Activated CD8-positive, alpha-beta memory T cell treated with anti-CD3 and anti-CD28 coated beads for 36 hours (primary cell): ENCODE measurements around the gene ASIC3. TPM values are rescaled to one million over a fixed set of nuclear protein-coding genes. Genes with fewer than 3 reads are reported as not detected.

ENCODE experiments used
- CTCF ChIA-PET: fragments of 350-600 bp; sonication (Branson Sonifier 250); formaldehyde crosslinking; loops from one replicate; lab custom pipeline; 2021; ENCODE audit warnings: antibody characterized with exemption; lab: Charles Lee
- POLR2A ChIA-PET: fragments of 350-600 bp; sonication (Branson Sonifier 250); formaldehyde crosslinking; loops from one replicate; lab custom pipeline; 2021; ENCODE audit warnings: antibody characterized with exemption; lab: Charles Lee
- total RNA-seq, 2 experiments: library from RNA; stranded (reverse); gene quantifications; one replicate each; pipeline ENCODE4 v1.2.3, GENCODE V29; 2021

The ASIC3 gene
- total RNA-seq, 2 experiments from 2014 or later = 2.9 to 3.6 TPM

- ChIA-PET CTCF (interaction anchor here (1.0 to 2.4 kb wide), 6 partner anchors 9 to 110 kb away, joined by 3 to 7 read pairs (median 3); partner anchors contain the start of genes AGAP3 and FASTK), POLR2A (interaction anchor here (0.6 to 1.2 kb wide), 4 partner anchors 9 to 40 kb away, joined by 3 to 4 read pairs (median 3); no protein-coding TSS in a partner anchor)
Measured at GRCh38 chr7:151059367-151060112, 11.2 kb downstream of the ASIC3 start, which contains the start of gene SLC4A2. Gene SLC4A2, plus strand, starts transcription at chr7:151059589. Its CDS starts 2,399 bp downstream, at chr7:151061988.

DNA sequence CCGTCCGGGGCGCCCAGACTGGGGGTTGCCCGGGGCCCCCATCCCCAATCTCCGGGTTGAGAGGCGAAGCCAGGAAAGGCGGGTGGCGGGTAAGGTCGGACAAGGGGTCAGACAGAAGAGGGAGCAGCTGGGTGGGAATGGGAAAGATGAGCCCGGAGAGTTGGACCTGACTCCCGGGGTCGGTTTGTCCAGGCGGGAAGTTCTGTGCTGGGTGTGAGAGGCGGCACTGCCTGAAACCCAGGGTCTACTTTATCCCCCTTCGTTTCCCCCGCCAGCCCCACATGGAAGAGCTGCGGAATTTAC, 11.7 kb downstream of the ASIC3 start:
- ChIA-PET CTCF (interaction anchor here (1.0 to 1.5 kb wide), 5 partner anchors 9 to 97 kb away, joined by 3 to 6 read pairs (median 3); partner anchors contain the start of gene FASTK), POLR2A (interaction anchor here (0.6 to 0.7 kb wide), 3 partner anchors 25 to 106 kb away, joined by 3 read pairs; no protein-coding TSS in a partner anchor)

GRCh38 chr7:151060416-151061212, 12.3 kb downstream of the ASIC3 start:
- POLR2A ChIA-PET = interaction anchor here (0.6 to 0.7 kb wide), 4 partner anchors 24 to 105 kb away, joined by 3 read pairs; no protein-coding TSS in a partner anchor
- CTCF ChIA-PET = interaction anchor here (0.6 to 1.5 kb wide), 7 partner anchors 8 to 243 kb away, joined by 3 to 6 read pairs (median 4); partner anchors contain the start of gene FASTK

DNA sequence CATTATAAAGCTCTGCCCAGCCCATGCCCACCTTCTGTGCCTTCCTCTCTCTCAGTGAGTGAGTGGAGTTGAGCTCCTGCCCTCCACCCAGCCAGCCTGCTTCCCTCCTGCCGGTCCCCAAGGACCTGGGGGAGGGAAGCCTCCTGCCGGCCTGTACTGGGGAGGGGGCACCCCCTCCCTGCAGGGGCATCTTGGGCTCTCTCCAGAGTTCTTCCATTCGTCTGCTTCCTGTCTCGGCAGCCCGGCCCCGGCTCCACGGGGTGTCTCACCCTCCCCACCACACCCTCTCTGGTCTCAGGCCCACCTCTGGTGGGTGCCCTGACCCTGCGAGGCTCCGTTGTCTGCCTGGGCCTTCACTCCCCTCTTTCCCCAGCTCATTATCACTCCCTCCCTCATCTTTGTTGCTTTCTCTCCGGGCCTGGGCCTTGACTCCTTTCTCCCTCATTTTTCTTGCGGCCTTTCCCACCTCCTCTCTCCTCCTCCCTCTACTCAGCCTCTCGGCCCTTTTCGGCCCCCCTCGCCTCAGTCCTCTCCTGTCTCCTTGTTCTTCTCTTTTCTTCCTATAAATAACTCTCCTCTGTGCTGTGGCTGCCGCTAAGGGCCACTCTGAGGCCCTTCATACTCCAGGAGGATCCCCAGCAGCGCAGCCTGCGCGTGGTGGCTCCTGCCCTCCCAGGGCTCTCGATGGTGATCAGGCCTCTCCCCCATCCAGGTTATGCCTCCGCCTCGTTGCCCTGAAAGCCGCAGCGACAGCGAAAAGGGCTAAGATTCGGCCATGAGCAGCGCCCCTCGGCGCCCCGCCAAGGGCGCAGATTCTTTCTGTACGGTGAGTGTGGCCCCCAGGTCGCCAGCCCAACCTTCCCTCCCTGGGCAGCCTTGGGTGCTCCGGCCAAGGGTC, 13.1 kb downstream of the ASIC3 start:
- CTCF ChIA-PET = interaction anchor here (1.5 to 1.9 kb wide), 5 partner anchors 13 to 99 kb away, joined by 3 to 7 read pairs (median 4); partner anchors contain the start of gene FASTK

GRCh38 chr7:151062111-151062398, 13.7 kb downstream of the ASIC3 start:
- ChIA-PET POLR2A (no interaction called here), CTCF (interaction anchor here (1.5 to 1.9 kb wide), 3 partner anchors 12 to 48 kb away, joined by 3 to 7 read pairs (median 4); partner anchors contain the start of gene FASTK)

More for the DNA sequence above, 13.1 kb downstream of the ASIC3 start:
- POLR2A ChIA-PET = interaction anchor here (0.6 kb wide), 1 partner anchor 36 kb away, joined by 3 read pairs; no protein-coding TSS in a partner anchor

DNA sequence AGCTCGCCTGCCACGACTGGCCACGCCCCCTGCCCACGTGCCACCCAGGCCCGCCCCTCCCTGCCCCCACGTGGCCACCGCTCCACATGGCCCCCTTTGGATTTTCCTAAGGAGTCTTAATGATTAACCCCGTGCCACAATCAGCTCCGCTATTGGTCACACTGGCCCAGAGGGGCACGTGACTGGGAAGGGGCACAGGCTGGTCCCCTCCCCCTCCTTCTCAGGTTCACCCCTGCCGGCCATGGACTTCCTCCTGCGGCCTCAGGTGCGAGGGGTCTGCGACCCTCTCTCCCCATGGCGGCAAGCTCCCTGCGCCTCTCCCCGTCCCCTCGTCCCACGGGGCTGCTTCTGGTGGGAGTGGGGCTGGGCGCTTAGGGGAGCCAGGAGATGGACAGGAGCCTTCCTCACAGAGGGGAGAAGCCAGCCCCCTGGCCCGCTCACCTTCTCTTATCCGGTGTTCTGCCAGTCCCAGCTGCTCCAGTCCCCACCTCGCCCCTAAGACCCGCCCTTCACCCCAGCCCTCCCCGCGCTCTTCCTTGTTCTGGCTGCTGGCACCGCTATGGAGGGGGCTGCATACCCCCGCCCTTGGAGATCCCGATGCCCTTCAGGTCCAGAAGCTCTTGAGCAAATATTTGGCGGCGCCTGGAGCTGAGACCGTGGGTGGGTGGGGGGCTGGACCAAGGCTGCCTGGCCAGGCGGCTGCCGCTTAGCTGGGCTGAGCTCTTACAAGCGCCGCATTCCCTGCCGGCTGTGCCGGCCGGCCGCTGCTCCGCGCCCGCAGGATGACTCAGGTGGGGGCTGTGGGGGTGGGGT, 14.3 kb downstream of the ASIC3 start:
- POLR2A ChIA-PET = interaction anchor here (0.6 kb wide), 1 partner anchor 240 kb away, joined by 3 read pairs; no protein-coding TSS in a partner anchor
- CTCF ChIA-PET = interaction anchor here (0.7 to 1.9 kb wide), 5 partner anchors 10 to 235 kb away, joined by 3 to 7 read pairs (median 4); partner anchors contain the start of gene FASTK

GRCh38 chr7:151063212-151063561, 14.9 kb downstream of the ASIC3 start:
- POLR2A ChIA-PET = interaction anchor here (0.6 kb wide), 1 partner anchor 240 kb away, joined by 3 read pairs; no protein-coding TSS in a partner anchor
- CTCF ChIA-PET = interaction anchor here (0.9 to 1.9 kb wide), 4 partner anchors 9 to 47 kb away, joined by 3 to 7 read pairs (median 4); partner anchors contain the start of gene FASTK

- POLR2A ChIA-PET = no interaction called here
- CTCF ChIA-PET = no interaction called here
Measured at GRCh38 chr7:151064454-151064853, 16.1 kb downstream of the ASIC3 start.

DNA sequence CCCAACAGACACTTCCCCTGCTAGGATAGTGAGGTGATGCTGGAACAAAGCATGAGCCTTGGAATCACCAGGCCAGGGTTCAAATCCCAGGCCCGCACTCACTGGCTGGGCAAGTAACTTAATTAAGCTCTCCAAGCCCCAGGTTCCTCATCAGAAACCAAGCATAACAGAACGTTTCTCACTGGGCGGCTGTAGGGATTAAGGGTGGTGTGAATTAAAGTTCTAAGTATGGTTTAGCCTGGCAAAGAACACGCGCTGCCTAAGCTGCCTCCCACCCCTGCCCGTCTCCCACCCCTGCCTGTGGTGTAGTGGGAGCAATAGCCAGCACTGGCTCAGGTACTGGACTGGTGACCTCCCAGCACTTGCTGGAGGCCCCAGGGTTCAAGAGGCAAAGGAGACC, 16.7 kb downstream of the ASIC3 start:
- ChIA-PET POLR2A (no interaction called here), CTCF (interaction anchor here (1.2 kb wide), 1 partner anchor 37 kb away, joined by 3 read pairs; the partner anchor contains the start of gene ABCB8)

DNA sequence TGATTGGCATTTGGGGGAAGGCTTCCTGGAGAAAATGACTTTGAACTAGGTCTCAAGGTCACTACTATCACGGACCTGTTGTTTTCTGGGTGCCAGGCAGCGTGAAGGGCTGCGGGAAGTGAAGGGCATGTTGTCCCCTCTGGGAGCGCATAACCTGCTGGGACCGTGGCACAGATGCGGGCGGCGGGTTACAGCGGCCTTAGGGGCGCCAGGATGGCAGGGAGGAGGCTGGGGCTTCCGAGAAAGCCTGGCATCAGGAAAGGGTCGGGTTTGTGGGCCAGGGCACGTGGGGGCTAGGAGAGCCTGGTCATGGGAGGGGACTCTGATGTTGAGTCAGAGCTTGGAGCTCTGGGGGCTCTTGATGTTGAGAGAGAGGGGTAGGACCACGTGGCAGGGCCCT, 17.2 kb downstream of the ASIC3 start:
- CTCF ChIA-PET = interaction anchor here (1.2 kb wide), 1 partner anchor 37 kb away, joined by 3 read pairs; the partner anchor contains the start of gene ABCB8
- POLR2A ChIA-PET = interaction anchor here (1.2 kb wide), 1 partner anchor 12 kb away, joined by 4 read pairs; no protein-coding TSS in a partner anchor

- CTCF ChIA-PET = no interaction called here
- POLR2A ChIA-PET = interaction anchor here (1.2 kb wide), 1 partner anchor 11 kb away, joined by 4 read pairs; no protein-coding TSS in a partner anchor
Measured at GRCh38 chr7:151066273-151066974, 18.1 kb downstream of the ASIC3 start.

DNA sequence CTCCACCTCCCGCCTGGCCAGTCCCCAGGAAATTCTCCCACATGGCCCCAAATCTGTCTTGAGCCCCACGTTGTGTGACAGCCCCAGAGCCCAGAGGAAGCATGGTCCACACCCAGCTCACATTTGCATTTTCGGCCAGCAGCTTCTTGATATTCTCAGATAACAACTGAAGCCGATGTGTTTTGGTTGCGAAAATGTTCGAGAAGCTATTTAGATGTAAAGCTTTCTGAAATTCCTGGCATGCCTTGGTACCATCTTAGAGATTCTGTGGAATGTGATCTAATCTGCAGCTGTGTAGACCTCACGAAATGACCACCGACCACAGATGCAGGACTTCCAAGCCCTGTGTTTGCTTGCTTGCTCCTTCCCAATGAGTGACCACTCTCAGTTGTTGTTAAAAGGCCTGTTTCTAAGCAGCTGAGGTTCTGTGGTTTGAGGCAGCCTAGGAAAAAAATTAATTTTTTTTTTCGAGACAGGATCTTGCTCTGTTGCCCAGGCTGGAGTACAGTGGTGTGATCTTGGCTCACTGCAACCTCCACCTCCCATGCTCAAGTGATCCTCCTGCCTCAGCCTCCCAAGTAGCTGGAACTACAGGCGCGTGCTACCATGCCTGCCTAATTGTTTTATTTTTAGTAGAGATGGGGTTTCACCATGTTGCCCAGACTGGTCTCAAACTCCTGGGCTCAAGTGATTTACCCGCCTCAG, 19.9 kb downstream of the ASIC3 start:
- POLR2A ChIA-PET = interaction anchor here (1.1 kb wide), 1 partner anchor 9 kb away, joined by 4 read pairs; the partner anchor contains the start of gene SLC4A2
- CTCF ChIA-PET = interaction anchor here (1.2 to 1.3 kb wide), 2 partner anchors 8 to 43 kb away, joined by 3 to 5 read pairs; no protein-coding TSS in a partner anchor

DNA sequence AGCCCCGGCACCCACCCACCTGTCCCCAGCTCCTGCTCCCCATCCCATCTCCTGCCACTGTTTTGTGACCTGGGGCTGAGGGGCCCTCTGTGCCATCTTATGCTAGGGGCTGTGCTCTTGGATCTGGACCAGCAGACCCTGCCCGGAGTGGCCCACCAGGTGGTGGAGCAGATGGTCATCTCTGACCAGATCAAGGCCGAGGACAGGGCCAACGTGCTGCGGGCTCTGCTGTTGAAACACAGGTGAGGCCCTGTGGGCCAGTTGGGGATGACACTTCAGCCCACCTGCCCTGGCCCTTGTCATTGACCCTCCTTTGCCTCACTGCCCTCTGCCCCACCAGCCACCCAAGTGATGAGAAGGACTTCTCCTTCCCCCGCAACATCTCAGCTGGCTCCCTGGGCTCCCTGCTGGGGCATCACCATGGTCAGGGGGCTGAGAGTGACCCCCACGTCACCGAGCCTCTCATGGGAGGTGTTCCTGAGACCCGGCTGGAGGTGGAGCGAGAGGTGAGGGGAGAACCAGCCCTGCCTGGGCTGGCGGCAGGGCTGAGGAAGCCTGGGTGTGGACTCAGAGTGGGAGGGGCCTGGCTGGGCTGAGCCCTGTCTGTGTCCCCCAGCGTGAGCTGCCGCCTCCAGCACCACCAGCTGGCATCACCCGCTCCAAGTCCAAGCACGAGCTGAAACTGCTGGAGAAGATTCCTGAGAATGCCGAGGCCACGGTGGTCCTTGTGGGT, 21.7 kb downstream of the ASIC3 start:
- CTCF ChIA-PET = interaction anchor here (1.0 kb wide), 1 partner anchor 9 kb away, joined by 3 read pairs; no protein-coding TSS in a partner anchor
- POLR2A ChIA-PET = no interaction called here

DNA sequence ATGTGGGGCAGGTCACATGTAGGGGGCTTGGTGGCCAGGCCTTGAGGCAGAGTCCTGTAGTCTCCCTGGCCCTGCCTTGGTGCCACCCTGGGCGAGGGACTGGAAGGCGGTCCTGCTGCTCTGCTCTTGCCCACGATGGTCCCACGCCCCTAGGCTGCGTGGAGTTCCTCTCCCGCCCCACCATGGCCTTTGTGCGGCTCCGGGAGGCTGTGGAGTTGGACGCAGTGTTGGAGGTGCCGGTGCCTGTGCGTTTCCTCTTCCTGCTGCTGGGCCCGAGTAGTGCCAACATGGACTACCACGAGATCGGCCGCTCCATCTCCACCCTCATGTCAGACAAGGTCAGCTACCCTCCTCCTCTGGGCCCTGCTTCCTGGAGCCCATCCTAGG, 22.2 kb downstream of the ASIC3 start:
- ChIA-PET POLR2A (no interaction called here), CTCF (interaction anchor here (1.0 kb wide), 1 partner anchor 9 kb away, joined by 3 read pairs; no protein-coding TSS in a partner anchor)
